Sigmoid colon (tissue), 7 donors: ENCODE results near the gene ELOVL7. TPM values are rescaled to one million over a fixed set of nuclear protein-coding genes. Genes with fewer than 3 reads are reported as not detected.

Experiments used
- DNase-seq: peaks from one replicate; pipeline ENCODE4 v3.0.0-alpha.2; 2019
- H3K27ac ChIP-seq, 4 donors: fragments of 200-600 bp; sonication (generic); one replicate each; pipeline ENCODE4 v1.5.1; 2016 to 2019; ENCODE audit warnings: mild to moderate bottlenecking in 1 of 4
- H3K27me3 ChIP-seq, 3 donors: fragments of 200-600 bp; sonication (generic); one replicate each; pipeline ENCODE4 v1.5.1; 2019; ENCODE audit warnings: mild to moderate bottlenecking in 1 of 3
- H3K36me3 ChIP-seq, 4 donors: fragments of 200-600 bp; sonication (generic); one replicate each; pipeline ENCODE4 v1.5.1; 2016 to 2019
- H3K4me1 ChIP-seq, 4 donors: fragments of 200-600 bp; sonication (generic); one replicate each; pipeline ENCODE4 v1.5.1; 2017 to 2019
- H3K4me3 ChIP-seq, 4 donors: fragments of 200-600 bp; sonication (generic); one replicate each; pipeline ENCODE4 v1.5.1; 2017 to 2019; ENCODE audit warnings: mild to moderate bottlenecking in 2 of 4, moderate library complexity in 1 of 4
- H3K9me3 ChIP-seq, 4 donors: fragments of 200-600 bp in 3 of 4; sonication (generic) in 3 of 4; one replicate each; pipeline versions ENCODE4 v1.5.1 to v1.6.1; 2013 to 2019
- CTCF ChIP-seq, 4 experiments: fragments of 450-650 bp in 3 of 4; fragments of 200-600 bp in 1 of 4; IDR thresholded peaks; one replicate each; pipeline ENCODE4 v1.5.1; 2016 to 2019; ENCODE audit warnings: antibody characterized with exemption in 4 of 4, mild to moderate bottlenecking in 3 of 4, moderate library complexity in 2 of 4
- EP300 ChIP-seq, 4 donors: sonication (generic); formaldehyde crosslinking; IDR thresholded peaks; one replicate each; pipeline ENCODE4 v1.6.1; 2017; ENCODE audit warnings: antibody characterized with exemption in 4 of 4
- POLR2A ChIP-seq, 2 donors: fragments of 450-650 bp; IDR thresholded peaks; one replicate each; pipeline ENCODE4 v1.6.1; 2016; ENCODE audit warnings: antibody characterized with exemption in 2 of 2, mild to moderate bottlenecking in 2 of 2, moderate library complexity in 2 of 2
- POLR2AphosphoS5 ChIP-seq, 4 donors: sonication (generic); formaldehyde crosslinking; IDR thresholded peaks; one replicate each; pipeline ENCODE4 v1.6.1; 2017; ENCODE audit warnings: antibody characterized with exemption in 4 of 4
- WGBS, 2 donors: extraction: QIAGEN DNeasy Blood & Tissue Kit; methylation state at CpG; one replicate each; pipeline ENCODE4 v1.1.7; 2013; 5-methylcytosine and 5-hydroxymethylcytosine counted together
- intact Hi-C: fragments of 100-400 bp; cut with DNase I; formaldehyde crosslinking; loops from one replicate; pipeline ENCODE4 v1.15.1; 2023
- polyA plus RNA-seq, 3 donors: library from polyadenylated mRNA; stranded (reverse); fragments of 200-250 nt; gene quantifications; one replicate each; pipeline ENCODE4 v1.2.3, GENCODE V29; 2013
- total RNA-seq, 4 donors: library from RNA; depleted of rRNA; stranded (reverse); fragments of >200 nt; gene quantifications; one replicate each; pipeline ENCODE4 v1.1.0, GENCODE V29; 2016
- donor health status: healthy with polysubstance abuse.
- donor health status: Bipolar disorder and iron deficiency.
- donor health status: healthy.

Gene ELOVL7
- total and polyA plus RNA-seq, 7 donors: 1.2 to 8.9 (median 2.5) TPM

- 61 to 81% methylated on average over 2 of the region's 2 CpGs for WGBS, 2 donors
- Histone ChIP-seq H3K36me3 (no peaks in the 10 kb centered on the region), H3K4me3 (no peak overlapping the region), H3K4me1 (no peaks in the 10 kb centered on the region), H3K27me3 (no peaks in the 10 kb centered on the region), H3K9me3 (no peaks in the 10 kb centered on the region), H3K27ac (no peak overlapping the region)
- DNase-seq: no peak
- intact Hi-C loops: no loop called here
- no peak for TF ChIP-seq POLR2A (IDR thresholded peaks at IDR 0.05)
- TF ChIP-seq EP300 (IDR thresholded peaks at IDR 0.05): no peak
- no peak for TF ChIP-seq POLR2AphosphoS5 (IDR thresholded peaks at IDR 0.05)
- no peak for TF ChIP-seq CTCF (IDR thresholded peaks at IDR 0.05)
Measured at GRCh38 chr5:60814498-60814897, 29.6 kb downstream of the ELOVL7 start.

GRCh38 chr5:60812426-60812825 lies 31.6 kb downstream of the ELOVL7 start:
- no peaks in the 10 kb centered on the region for H3K4me1 ChIP-seq
- no peak for TF ChIP-seq EP300 (IDR thresholded peaks at IDR 0.05)
- TF ChIP-seq CTCF (IDR thresholded peaks at IDR 0.05): no peak
- no peak for TF ChIP-seq POLR2AphosphoS5 (IDR thresholded peaks at IDR 0.05)
- no peak for TF ChIP-seq POLR2A (IDR thresholded peaks at IDR 0.05)
- DNase-seq: no peak
- no peak overlapping the region for H3K27ac ChIP-seq
- intact Hi-C loops: no loop called here
- H3K9me3 ChIP-seq: no peaks in the 10 kb centered on the region
- no peaks in the 10 kb centered on the region for H3K36me3 ChIP-seq
- no peak overlapping the region for H3K4me3 ChIP-seq
- H3K27me3 ChIP-seq: no peaks in the 10 kb centered on the region

- DNase-seq: no peak
- TF ChIP-seq CTCF (IDR thresholded peaks at IDR 0.05) (no peak), POLR2AphosphoS5 (IDR thresholded peaks at IDR 0.05) (no peak), EP300 (IDR thresholded peaks at IDR 0.05) (no peak), POLR2A (IDR thresholded peaks at IDR 0.05) (no peak)
- H3K27me3 ChIP-seq: no peaks in the 10 kb centered on the region
Measured at GRCh38 chr5:60811105-60811504, 33.0 kb downstream of the ELOVL7 start.

GRCh38 chr5:60810438-60811085 lies 33.5 kb downstream of the ELOVL7 start:
- no peak overlapping the region for H3K27ac ChIP-seq
- H3K27me3 ChIP-seq: no peaks in the 10 kb centered on the region
- no peak for DNase-seq
- H3K9me3 ChIP-seq: no peaks in the 10 kb centered on the region
- intact Hi-C loops: no loop called here
- WGBS, 2 donors: 84 to 87% methylated on average over 2 of the region's 2 CpGs
- H3K36me3 ChIP-seq: no peaks in the 10 kb centered on the region
- no peak overlapping the region for H3K4me3 ChIP-seq
- no peaks in the 10 kb centered on the region for H3K4me1 ChIP-seq
- TF ChIP-seq CTCF (IDR thresholded peaks at IDR 0.05): no peak
- TF ChIP-seq EP300 (IDR thresholded peaks at IDR 0.05): no peak
- TF ChIP-seq POLR2A (IDR thresholded peaks at IDR 0.05): no peak
- no peak for TF ChIP-seq POLR2AphosphoS5 (IDR thresholded peaks at IDR 0.05)

More at GRCh38 chr5:60811105-60811504, 33.0 kb downstream of the ELOVL7 start:
- no peaks in the 10 kb centered on the region for H3K4me1 ChIP-seq
- H3K9me3 ChIP-seq: no peaks in the 10 kb centered on the region
- H3K27ac ChIP-seq: no peak overlapping the region
- no peaks in the 10 kb centered on the region for H3K36me3 ChIP-seq
- intact Hi-C loops: no loop called here
- no peak overlapping the region for H3K4me3 ChIP-seq

- Histone ChIP-seq H3K36me3 (no peaks in the 10 kb centered on the region), H3K27me3 (no peaks in the 10 kb centered on the region), H3K4me3 (no peak overlapping the region), H3K4me1 (no peaks in the 10 kb centered on the region), H3K9me3 (no peaks in the 10 kb centered on the region), H3K27ac (no peak overlapping the region)
- intact Hi-C loops: no loop called here
- DNase-seq: no peak
- 88 to 89% methylated on average over 1 of the region's 1 CpG for WGBS, 2 donors
- TF ChIP-seq POLR2AphosphoS5 (IDR thresholded peaks at IDR 0.05) (no peak), CTCF (IDR thresholded peaks at IDR 0.05) (no peak), POLR2A (IDR thresholded peaks at IDR 0.05) (no peak), EP300 (IDR thresholded peaks at IDR 0.05) (no peak)
Measured at GRCh38 chr5:60809891-60810425, 34.1 kb downstream of the ELOVL7 start.
